Measurements from ENCODE around the gene IFITM5. TPM values are rescaled to one million over a fixed set of nuclear protein-coding genes. Genes with fewer than 3 reads are reported as not detected.
"Not testable (repeated sequence)": the region's sequence is repeated elsewhere in the genome, so short reads cannot be mapped to it uniquely, and the experiment has no call there.

IFITM5 gene
- total and polyA plus RNA-seq, 8 donors, result 0.18 to 0.91 (median 0.57) TPM; not detected in 4

- peak in 1 of 4 donors; percentile 67 for DNase-seq
- H3K9me3 ChIP-seq, result no peaks in the 10 kb centered on the region
- no peak overlapping the region for H3K4me3 ChIP-seq
- no peaks in the 10 kb centered on the region for H3K27me3 ChIP-seq
- peaks cover 6 to 19% of the 10 kb centered on the region in 2 donors for H3K4me1 ChIP-seq
- ATAC-seq, result peak; percentile 43
- H3K36me3 ChIP-seq, result no peaks in the 10 kb centered on the region
- intact Hi-C loops (cut with DNase I), result no loop called here
- H3K27ac ChIP-seq, result peak overlapping the region; percentile 45 to 63
- TF ChIP-seq CTCF (IDR thresholded peaks at IDR 0.05), result no peak
Measured at GRCh38 chr11:335779-336658, 36.7 kb upstream of the IFITM5 start.

- intact Hi-C loops (cut with DNase I), result no loop called here
- DNase-seq (peak in 1 of 4 donors; percentile 70), ATAC-seq (peak; percentile 44)
- H3K4me3 ChIP-seq, result no peak overlapping the region
- no peaks in the 10 kb centered on the region for H3K9me3 ChIP-seq
- H3K27me3 ChIP-seq, result no peaks in the 10 kb centered on the region
- H3K4me1 ChIP-seq, result peaks cover 6 to 19% of the 10 kb centered on the region in 2 donors
- H3K36me3 ChIP-seq, result no peaks in the 10 kb centered on the region
- H3K27ac ChIP-seq, result no peak overlapping the region
- no peak for TF ChIP-seq CTCF (IDR thresholded peaks at IDR 0.05)
Measured at GRCh38 chr11:334264-334994, 35.1 kb upstream of the IFITM5 start.

GRCh38 chr11:333616-334263, 34.4 kb upstream of the IFITM5 start:
- H3K36me3 ChIP-seq; H3K4me3 ChIP-seq; DNase-seq; H3K27me3 ChIP-seq; H3K9me3 ChIP-seq; H3K27ac ChIP-seq; intact Hi-C loops (cut with DNase I); ATAC-seq: not testable (repeated sequence)
- peaks cover 6 to 19% of the 10 kb centered on the region in 2 donors for H3K4me1 ChIP-seq

GRCh38 chr11:332651-333480, 33.5 kb upstream of the IFITM5 start:
- Histone ChIP-seq H3K9me3 (no peaks in the 10 kb centered on the region), H3K36me3 (no peaks in the 10 kb centered on the region), H3K4me1 (peaks cover 6 to 24% of the 10 kb centered on the region in 2 donors), H3K27me3 (no peaks in the 10 kb centered on the region), H3K4me3 (no peak overlapping the region), H3K27ac (no peak overlapping the region)
- intact Hi-C loops (cut with DNase I), result no loop called here
- DNase-seq, result no peak
- ATAC-seq, result no peak
- no peak for TF ChIP-seq CTCF (IDR thresholded peaks at IDR 0.05)

Data from left lung (tissue), 10 donors.